ENCODE data around the gene SHOC2.

SHOC2 gene

DNA sequence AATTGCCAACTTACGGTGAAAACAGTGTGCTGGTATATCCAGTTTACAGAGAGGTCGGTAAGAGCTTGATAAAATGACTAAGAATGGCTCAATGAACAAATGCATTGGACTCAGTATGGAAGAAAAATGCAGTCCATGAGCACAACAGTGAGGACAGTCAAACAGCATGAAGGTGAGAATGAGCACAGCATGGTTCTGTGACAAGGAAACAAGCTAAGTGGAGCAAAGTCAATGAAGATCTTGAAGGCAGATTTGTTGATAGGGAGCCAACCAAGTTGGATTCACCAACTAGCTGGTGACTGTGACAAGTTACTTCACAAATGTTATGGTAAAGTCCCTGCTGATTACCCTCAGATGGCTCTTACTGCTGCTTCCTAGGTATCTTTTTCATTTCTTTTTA lies 75.9 kb downstream of the SHOC2 start:
- TF ChIP-seq ZNF274 (IDR thresholded peaks at IDR 0.05; ENCODE audit: low read depth, low read length), result no peak

DNA sequence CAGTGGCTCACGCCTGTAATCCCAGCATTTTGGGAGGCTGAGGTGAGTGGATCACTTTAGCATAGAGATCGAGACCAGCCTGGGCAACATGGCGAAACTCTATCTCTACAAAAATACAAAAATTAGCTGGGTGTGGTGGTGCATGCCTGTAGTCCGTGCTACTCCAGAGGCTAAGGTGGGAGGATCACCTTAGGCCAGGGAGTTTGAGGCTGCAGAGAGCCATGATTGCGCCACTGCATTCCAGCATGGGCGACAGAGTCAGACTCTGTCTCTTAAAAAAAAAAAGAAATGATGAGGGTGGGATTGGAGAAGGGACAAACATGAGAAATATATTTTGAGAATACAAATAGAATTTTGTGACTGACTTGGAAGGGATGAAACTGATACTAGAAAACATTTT lies 76.9 kb downstream of the SHOC2 start:
- H3K4me3 ChIP-seq (ENCODE audit: low read length), result no peak overlapping the region
- no peak for TF ChIP-seq ZNF274 (IDR thresholded peaks at IDR 0.05; ENCODE audit: low read depth, low read length)

More for the DNA sequence above, 75.9 kb downstream of the SHOC2 start:
- no peak overlapping the region for H3K4me3 ChIP-seq (ENCODE audit: low read length)

GRCh38 chr10:111004016-111004415 lies 84.6 kb downstream of the SHOC2 start:
- no peak for TF ChIP-seq ZNF274 (IDR thresholded peaks at IDR 0.05; ENCODE audit: low read depth, low read length)
- H3K4me3 ChIP-seq (ENCODE audit: low read length), result no peak overlapping the region

DNA sequence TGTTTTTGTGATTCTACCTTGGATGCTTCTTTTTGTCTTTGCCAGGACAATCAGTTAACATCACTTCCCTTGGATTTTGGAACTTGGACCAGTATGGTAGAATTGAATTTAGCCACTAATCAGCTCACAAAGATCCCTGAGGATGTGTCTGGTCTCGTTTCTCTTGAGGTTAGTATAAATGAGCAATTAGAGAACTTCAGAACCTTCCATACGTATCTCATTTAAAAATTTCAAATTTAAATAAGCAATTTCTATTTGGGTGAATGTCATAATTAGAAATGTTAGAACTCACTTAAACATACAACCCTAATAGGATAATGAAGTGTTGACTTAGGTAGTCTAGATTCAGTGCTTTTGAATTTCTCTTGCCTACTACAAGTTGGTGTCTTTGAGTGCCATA lies 88.1 kb downstream of the SHOC2 start:
- TF ChIP-seq ZNF274 (IDR thresholded peaks at IDR 0.05; ENCODE audit: low read depth, low read length), result no peak

GRCh38 chr10:111015181-111015580 lies 95.8 kb downstream of the SHOC2 start:
- no peak for TF ChIP-seq ZNF274 (IDR thresholded peaks at IDR 0.05; ENCODE audit: low read depth, low read length)
- no peak overlapping the region for H3K4me3 ChIP-seq (ENCODE audit: low read length)

More for the DNA sequence above, 88.1 kb downstream of the SHOC2 start:
- H3K4me3 ChIP-seq (ENCODE audit: low read length), result no peak overlapping the region

DNA sequence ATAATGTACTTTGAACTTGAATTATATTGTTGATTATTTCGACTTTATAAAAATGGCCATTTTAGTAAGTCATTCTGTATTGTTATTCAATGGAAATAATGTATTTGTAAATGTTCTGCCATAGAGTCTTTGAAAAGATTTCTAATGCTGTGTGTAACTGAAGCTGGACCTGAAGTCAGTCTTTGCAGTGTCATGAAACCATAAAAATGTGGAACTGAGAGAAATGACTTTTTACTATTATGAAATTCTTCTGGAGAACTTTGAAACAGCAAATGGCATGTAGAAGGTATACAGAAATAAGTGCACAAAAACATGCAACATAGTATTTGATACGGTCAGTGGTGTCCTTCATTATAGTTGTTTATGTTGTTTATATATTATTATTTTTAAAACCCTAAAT lies 97.7 kb downstream of the SHOC2 start:
- H3K4me3 ChIP-seq (ENCODE audit: low read length), result no peak overlapping the region
- TF ChIP-seq ZNF274 (IDR thresholded peaks at IDR 0.05; ENCODE audit: low read depth, low read length), result no peak

GRCh38 chr10:111018021-111018420 lies 98.6 kb downstream of the SHOC2 start:
- H3K4me3 ChIP-seq (ENCODE audit: low read length), result no peak overlapping the region
- no peak for TF ChIP-seq ZNF274 (IDR thresholded peaks at IDR 0.05; ENCODE audit: low read depth, low read length)

DNA sequence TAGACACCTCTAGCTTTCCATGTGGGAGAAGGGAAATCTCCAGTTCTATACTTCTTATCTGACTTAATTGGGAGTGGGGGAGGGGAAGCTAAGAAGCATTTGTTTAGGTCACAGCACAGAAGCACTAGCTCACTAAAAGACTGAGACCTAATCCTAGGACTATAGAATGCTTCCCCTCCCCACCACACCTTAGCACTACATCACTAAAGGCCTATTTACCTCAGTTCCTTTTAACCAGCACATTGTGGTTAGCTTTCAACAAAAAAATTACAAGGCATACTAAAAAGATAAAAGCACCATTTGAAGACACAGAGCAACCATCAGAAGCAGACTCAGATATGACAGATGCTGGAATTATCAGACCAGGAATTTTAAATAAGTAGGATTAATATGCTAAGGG lies 103.7 kb downstream of the SHOC2 start:
- H3K4me3 ChIP-seq (ENCODE audit: low read length), result no peak overlapping the region
- no peak for TF ChIP-seq ZNF274 (IDR thresholded peaks at IDR 0.05; ENCODE audit: low read depth, low read length)

DNA sequence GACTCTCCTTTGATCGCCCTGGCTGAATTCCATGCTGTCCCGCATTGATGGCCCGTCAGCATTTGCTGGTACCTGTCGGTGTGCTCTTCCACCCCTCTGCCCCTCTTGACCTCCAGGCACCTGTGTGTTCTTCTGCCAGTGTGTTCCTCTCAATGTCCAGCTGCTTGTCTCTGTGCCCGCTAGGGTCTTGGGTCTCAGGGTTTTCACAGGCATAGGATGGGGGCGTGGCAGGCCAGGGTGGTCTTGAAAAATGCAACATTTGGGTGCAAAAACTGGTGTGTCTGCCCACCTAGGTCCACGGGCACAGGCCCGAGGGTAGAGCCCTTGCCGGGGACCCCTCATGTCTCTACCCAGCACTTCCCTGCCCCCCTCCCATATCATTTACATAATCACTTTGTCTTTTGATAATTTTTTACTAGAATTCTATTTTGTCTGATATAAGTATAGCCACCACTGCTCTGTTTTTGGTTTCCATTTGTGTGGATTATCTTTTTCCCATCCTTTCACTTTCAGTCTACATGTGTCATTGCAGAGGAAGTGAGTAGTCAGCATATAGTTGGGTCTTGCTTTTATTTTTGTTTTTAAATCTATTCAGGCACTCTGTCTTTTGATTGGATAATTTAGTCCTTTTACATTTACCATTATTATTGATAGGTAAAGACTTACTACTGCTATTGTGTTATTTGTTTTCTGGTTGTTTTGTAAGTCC lies 110.8 kb downstream of the SHOC2 start:
- H3K4me3 ChIP-seq (ENCODE audit: low read length), result no peak overlapping the region
- no peak for TF ChIP-seq ZNF274 (IDR thresholded peaks at IDR 0.05; ENCODE audit: low read depth, low read length)

GRCh38 chr10:111034598-111035310 lies 115.3 kb downstream of the SHOC2 start:
- H3K4me3 ChIP-seq (ENCODE audit: low read length), result no peak overlapping the region
- TF ChIP-seq ZNF274 (IDR thresholded peaks at IDR 0.05; ENCODE audit: low read depth, low read length), result no peak

- no peak overlapping the region for H3K4me3 ChIP-seq (ENCODE audit: low read length)
- TF ChIP-seq ZNF274 (IDR thresholded peaks at IDR 0.05; ENCODE audit: low read depth, low read length), result no peak
Observed at GRCh38 chr10:111035542-111035941, 116.1 kb downstream of the SHOC2 start.

DNA sequence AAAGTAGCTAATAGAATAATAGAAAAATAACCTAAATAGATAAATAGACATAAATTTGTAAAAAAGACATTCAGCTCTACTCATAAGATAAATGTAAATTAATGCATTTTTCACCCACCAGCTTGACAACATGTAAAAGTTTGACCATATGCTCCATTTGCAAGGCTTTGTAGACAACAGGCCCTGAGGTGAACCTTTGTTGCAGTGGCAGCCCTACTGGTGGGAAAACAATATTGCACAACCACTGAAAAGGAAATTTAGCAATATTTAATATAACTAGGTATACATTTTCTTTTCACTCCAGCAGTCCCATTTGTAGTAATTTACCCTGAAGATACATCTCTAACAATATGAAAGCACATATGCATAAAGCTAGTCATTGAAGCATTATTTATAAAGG lies 118.5 kb downstream of the SHOC2 start:
- H3K4me3 ChIP-seq (ENCODE audit: low read length), result no peak overlapping the region
- no peak for TF ChIP-seq ZNF274 (IDR thresholded peaks at IDR 0.05; ENCODE audit: low read depth, low read length)

- no peak overlapping the region for H3K4me3 ChIP-seq (ENCODE audit: low read length)
- TF ChIP-seq ZNF274 (IDR thresholded peaks at IDR 0.05; ENCODE audit: low read depth, low read length), result no peak
Observed at GRCh38 chr10:111039522-111039921, 120.1 kb downstream of the SHOC2 start.

DNA sequence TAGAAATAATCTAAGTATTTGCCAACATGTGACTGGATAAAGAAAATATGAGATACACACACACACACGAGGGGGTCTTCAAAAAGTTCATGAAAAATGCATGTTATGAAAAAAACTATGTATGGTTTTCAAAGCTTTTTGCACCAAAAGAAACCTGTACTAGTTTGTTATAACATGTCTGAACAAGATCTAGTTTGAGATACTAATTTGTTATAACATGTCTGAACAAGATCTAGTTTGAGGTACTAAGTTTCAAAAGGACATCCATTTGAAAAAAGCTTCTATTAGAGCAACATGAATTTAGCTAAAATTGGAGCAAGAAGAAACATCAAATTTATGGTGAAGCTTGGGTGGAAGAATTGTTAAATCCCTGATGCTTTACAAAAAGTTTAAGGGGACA lies 137.6 kb downstream of the SHOC2 start:
- no peak for TF ChIP-seq ZNF274 (IDR thresholded peaks at IDR 0.05; ENCODE audit: low read depth, low read length)
- H3K4me3 ChIP-seq (ENCODE audit: low read length), result no peak overlapping the region
